Loucy (cell line): ENCODE results near the gene COA5.

Experiments
- H2AFZ ChIP-seq: fragments of 200-600 bp; sonication (generic); 2 replicates; pipeline ENCODE4 v1.6.0; 2016; ENCODE audit warnings: antibody characterized with exemption, mild to moderate bottlenecking, low read length, moderate library complexity
- H3F3A ChIP-seq: fragments of 200-600 bp; 2 replicates; pipeline ENCODE4 v1.6.0; 2016; ENCODE audit warnings: antibody characterized with exemption, low read depth, mild to moderate bottlenecking
- H3K27me3 ChIP-seq: fragments of 200-600 bp; sonication (generic); 2 replicates; pipeline ENCODE4 v1.6.1; 2014; ENCODE audit warnings: low read length, mild to moderate bottlenecking; ENCODE audit not compliant: insufficient read depth, poor library complexity, severe bottlenecking
- H3K36me3 ChIP-seq: fragments of 200-600 bp; sonication (generic); 2 replicates; pipeline ENCODE4 v1.6.1; 2016; ENCODE audit warnings: low read length; ENCODE audit not compliant: insufficient read depth
- H3K4me1 ChIP-seq: fragments of 200-600 bp; sonication (generic); 2 replicates; pipeline ENCODE4 v1.5.1; 2014; ENCODE audit warnings: low read length, mild to moderate bottlenecking; ENCODE audit not compliant: insufficient read depth, poor library complexity, severe bottlenecking
- H3K4me2 ChIP-seq: fragments of 200-600 bp; sonication (generic); 2 replicates; pipeline ENCODE4 v1.6.0; 2014; ENCODE audit warnings: antibody characterized with exemption, low read length, low read depth, mild to moderate bottlenecking; ENCODE audit not compliant: poor library complexity, severe bottlenecking
- H3K4me3 ChIP-seq: fragments of 200-600 bp; sonication (generic); 2 replicates; pipeline ENCODE4 v1.5.1; 2014; ENCODE audit warnings: low read length, mild to moderate bottlenecking, mixed read lengths; ENCODE audit not compliant: poor library complexity, severe bottlenecking
- H3K79me2 ChIP-seq: fragments of 200-600 bp; sonication (generic); 2 replicates; pipeline ENCODE4 v1.6.1; 2014; ENCODE audit warnings: low read length; ENCODE audit not compliant: insufficient read depth
- H3K9ac ChIP-seq: fragments of 200-600 bp; sonication (generic); 2 replicates; pipeline ENCODE4 v1.6.0; 2014; ENCODE audit warnings: mild to moderate bottlenecking, low read depth, low read length, moderate library complexity; ENCODE audit not compliant: poor library complexity, severe bottlenecking
- H3K9me2 ChIP-seq: fragments of 200-600 bp; sonication (generic); replicated peaks from 2 replicates; pipeline ENCODE4 v1.6.1; 2016; ENCODE audit warnings: low read depth, low read length, mixed read lengths
- H3K9me3 ChIP-seq: fragments of 200-600 bp; sonication (generic); 2 replicates; pipeline ENCODE4 v1.6.1; 2014; ENCODE audit warnings: mild to moderate bottlenecking, antibody characterized with exemption, low read length, low read depth; ENCODE audit not compliant: insufficient read depth
- H4K20me1 ChIP-seq: fragments of 200-600 bp; sonication (generic); 2 replicates; pipeline ENCODE4 v1.6.0; 2014; ENCODE audit warnings: antibody characterized with exemption, low read length, mild to moderate bottlenecking; ENCODE audit not compliant: insufficient read depth, poor library complexity, severe bottlenecking
- CTCF ChIP-seq: fragments of 200-600 bp; sonication (generic); conservative IDR thresholded peaks from 2 replicates; pipeline ENCODE4 v1.5.1; 2014; ENCODE audit warnings: mild to moderate bottlenecking, antibody characterized with exemption, low read length
- EZH2phosphoT487 ChIP-seq: fragments of 200-600 bp; IDR thresholded peaks from 2 replicates; pipeline ENCODE4 v1.6.1; 2018; ENCODE audit warnings: antibody characterized with exemption, mild to moderate bottlenecking, moderate library complexity, borderline replicate concordance

The COA5 gene

GRCh38 chr2:98573426-98573825 lies 34.9 kb downstream of the COA5 start:
- Histone ChIP-seq H3K4me1 (no peaks in the 10 kb centered on the region), H3K79me2 (no peaks in the 10 kb centered on the region), H3K4me2 (no peak overlapping the region), H3K36me3 (peaks cover 34% of the 10 kb centered on the region; the same call in 1 of the 2 replicates), H2AFZ (no peak overlapping the region), H4K20me1 (no peaks in the 10 kb centered on the region), H3K9me2 (no peaks in the 10 kb centered on the region), H3F3A (no peaks in the 10 kb centered on the region), H3K9me3 (no peaks in the 10 kb centered on the region), H3K9ac (no peak overlapping the region), H3K27me3 (no peaks in the 10 kb centered on the region), H3K4me3 (no peak overlapping the region)
- TF ChIP-seq EZH2phosphoT487, result no peak
- no peak for TF ChIP-seq CTCF

GRCh38 chr2:98572676-98573075 lies 35.6 kb downstream of the COA5 start:
- no peaks in the 10 kb centered on the region for H4K20me1 ChIP-seq
- TF ChIP-seq EZH2phosphoT487 (no peak), CTCF (no peak)
- no peaks in the 10 kb centered on the region for H3K4me1 ChIP-seq

GRCh38 chr2:98572211-98572610 lies 36.1 kb downstream of the COA5 start:
- Histone ChIP-seq H3K9ac (no peak overlapping the region), H3K4me1 (no peaks in the 10 kb centered on the region), H3K9me2 (no peaks in the 10 kb centered on the region), H3K4me2 (no peak overlapping the region), H3K27me3 (no peaks in the 10 kb centered on the region), H3K36me3 (peaks cover 35% of the 10 kb centered on the region; the same call in 1 of the 2 replicates), H2AFZ (no peak overlapping the region), H3K9me3 (no peaks in the 10 kb centered on the region), H4K20me1 (no peaks in the 10 kb centered on the region), H3K79me2 (no peaks in the 10 kb centered on the region), H3K4me3 (no peak overlapping the region), H3F3A (no peaks in the 10 kb centered on the region)
- TF ChIP-seq EZH2phosphoT487, result no peak
- no peak for TF ChIP-seq CTCF

More at GRCh38 chr2:98572676-98573075, 35.6 kb downstream of the COA5 start:
- Histone ChIP-seq H3K4me2 (no peak overlapping the region), H3K9me2 (no peaks in the 10 kb centered on the region), H3K27me3 (no peaks in the 10 kb centered on the region), H3K4me3 (no peak overlapping the region), H3F3A (no peaks in the 10 kb centered on the region), H3K9me3 (no peaks in the 10 kb centered on the region), H3K36me3 (peaks cover 39% of the 10 kb centered on the region; the same call in 1 of the 2 replicates), H3K79me2 (no peaks in the 10 kb centered on the region), H3K9ac (no peak overlapping the region), H2AFZ (no peak overlapping the region)
